Neural progenitor cell (in vitro differentiated cells): ENCODE measurements around the gene CMTM4.

Experiments used
- EZH2 ChIP-seq: fragments of 200-600 bp; sonication (generic); IDR thresholded peaks from 2 replicates; pipeline ENCODE4 v1.6.1; 2017; ENCODE audit warnings: antibody characterized with exemption, mild to moderate bottlenecking, moderate library complexity
- EZH2phosphoT487 ChIP-seq: fragments of 200-600 bp; sonication (generic); IDR thresholded peaks from 2 replicates; pipeline ENCODE4 v1.6.1; 2017; ENCODE audit warnings: antibody characterized with exemption
- TF ChIP-seq, protein P1 (sequence below): fragments of 200-600 bp; sonication (generic); IDR thresholded peaks from 2 replicates; pipeline ENCODE4 v1.5.1; 2017; ENCODE audit warnings: antibody characterized with exemption, mild to moderate bottlenecking

DNA sequence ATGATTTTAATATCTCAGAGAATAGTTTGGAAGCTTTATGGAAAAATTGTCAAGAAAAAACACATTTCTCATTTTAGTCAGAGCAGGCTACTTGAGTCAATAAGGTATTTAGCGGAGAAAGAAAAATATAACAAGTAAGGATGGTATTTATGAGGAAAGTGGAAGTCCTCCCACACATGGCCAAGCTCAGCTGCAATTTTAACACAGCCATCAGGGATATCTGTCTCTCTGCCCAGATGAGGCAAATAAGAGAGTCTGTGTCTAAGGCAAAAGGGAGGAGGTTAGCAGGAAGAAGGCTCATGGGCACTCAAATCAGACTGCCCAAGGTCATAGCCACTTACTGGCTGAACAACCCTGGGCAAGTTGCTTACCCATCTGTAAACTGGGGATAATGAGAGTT, 122.5 kb downstream of the CMTM4 start:
- TF ChIP-seq, protein P1, sequence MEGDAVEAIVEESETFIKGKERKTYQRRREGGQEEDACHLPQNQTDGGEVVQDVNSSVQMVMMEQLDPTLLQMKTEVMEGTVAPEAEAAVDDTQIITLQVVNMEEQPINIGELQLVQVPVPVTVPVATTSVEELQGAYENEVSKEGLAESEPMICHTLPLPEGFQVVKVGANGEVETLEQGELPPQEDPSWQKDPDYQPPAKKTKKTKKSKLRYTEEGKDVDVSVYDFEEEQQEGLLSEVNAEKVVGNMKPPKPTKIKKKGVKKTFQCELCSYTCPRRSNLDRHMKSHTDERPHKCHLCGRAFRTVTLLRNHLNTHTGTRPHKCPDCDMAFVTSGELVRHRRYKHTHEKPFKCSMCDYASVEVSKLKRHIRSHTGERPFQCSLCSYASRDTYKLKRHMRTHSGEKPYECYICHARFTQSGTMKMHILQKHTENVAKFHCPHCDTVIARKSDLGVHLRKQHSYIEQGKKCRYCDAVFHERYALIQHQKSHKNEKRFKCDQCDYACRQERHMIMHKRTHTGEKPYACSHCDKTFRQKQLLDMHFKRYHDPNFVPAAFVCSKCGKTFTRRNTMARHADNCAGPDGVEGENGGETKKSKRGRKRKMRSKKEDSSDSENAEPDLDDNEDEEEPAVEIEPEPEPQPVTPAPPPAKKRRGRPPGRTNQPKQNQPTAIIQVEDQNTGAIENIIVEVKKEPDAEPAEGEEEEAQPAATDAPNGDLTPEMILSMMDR = no peak
- TF ChIP-seq EZH2 = no peak
- TF ChIP-seq EZH2phosphoT487 = no peak
